Erythroblast (primary cell): ENCODE data around the gene IGFBP4.

ENCODE experiments used
- GATA1 ChIP-seq: IDR thresholded peaks from 2 replicates; pipeline ENCODE4 v1.6.1; 2011; ENCODE audit warnings: low read depth, mild to moderate bottlenecking, control low read depth, low read length, moderate library complexity
- POLR2A ChIP-seq: IDR thresholded peaks from 2 replicates; pipeline ENCODE4 v1.6.1; 2011; ENCODE audit warnings: mild to moderate bottlenecking, low read length

DNA sequence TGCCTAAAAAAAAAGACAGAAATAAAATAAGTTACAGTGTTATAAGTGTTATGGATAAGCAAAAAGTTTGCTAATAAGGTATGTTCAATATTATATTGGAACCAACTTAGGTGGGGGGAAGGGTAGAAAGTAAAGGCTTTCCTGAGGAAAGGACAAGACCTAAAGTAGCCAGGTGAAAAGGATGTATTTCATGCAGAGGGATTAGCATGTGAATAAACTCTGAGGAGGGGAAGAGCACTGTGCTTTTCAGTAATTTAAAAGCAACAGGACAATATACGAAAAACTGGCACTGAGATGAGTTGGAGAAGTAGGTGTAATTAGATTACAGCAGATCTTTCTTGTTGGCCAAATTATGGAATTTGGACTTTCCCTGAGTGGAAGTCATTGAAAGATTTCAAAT lies 33.2 kb upstream of the IGFBP4 start:
- TF ChIP-seq POLR2A, result no peak
- no peak for TF ChIP-seq GATA1
